Measurements from ENCODE around the gene PKD1. TPM values are rescaled to one million over a fixed set of nuclear protein-coding genes. Genes with fewer than 3 reads are reported as not detected.
"Not testable (repeated sequence)": the region's sequence is repeated elsewhere in the genome, so short reads cannot be mapped to it uniquely, and the experiment has no call there.

PKD1 gene
- total and polyA plus RNA-seq, 2 of the 13 experiments (the other 11 are each of a cell fraction or from before 2014, with no cell fraction given): 22.1 to 23.0 TPM

DNA sequence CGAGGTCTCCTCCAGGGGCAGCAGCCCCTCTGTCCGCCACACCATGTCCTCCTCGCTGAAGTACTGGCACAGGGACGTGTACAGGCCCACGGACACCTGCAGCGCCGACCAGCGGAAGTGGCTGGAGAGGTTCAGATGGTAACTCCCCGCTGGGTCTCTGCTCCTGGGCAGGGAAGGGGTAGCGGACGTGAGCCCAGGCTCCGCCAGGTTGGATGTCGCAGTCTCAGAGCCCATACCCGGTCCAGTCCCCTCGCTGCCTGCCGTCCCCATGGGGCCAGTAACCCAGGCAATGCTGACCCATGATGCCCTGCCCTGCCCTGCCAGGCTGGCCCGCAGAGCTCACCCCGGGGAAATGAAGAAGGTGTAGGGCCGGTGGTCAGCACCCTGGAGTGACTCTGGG, 33.2 kb downstream of the PKD1 start (continued):
- TF ChIP-seq ZMAT5 (CRISPR knock-in tag; IDR thresholded peaks at IDR 0.05; ENCODE audit: borderline replicate concordance, low read depth) (no peak), ZNF230 (CRISPR knock-in tag; IDR thresholded peaks at IDR 0.05) (no peak), IKZF1 (IDR thresholded peaks at IDR 0.05) (no peak), ZNF619 (CRISPR knock-in tag; IDR thresholded peaks at IDR 0.05) (no peak), ZNF30 (CRISPR knock-in tag; IDR thresholded peaks at IDR 0.05) (no peak), EHMT2 (IDR thresholded peaks at IDR 0.05; ENCODE audit: borderline replicate concordance, low read depth, low read length) (no peak)
- TF ChIP-seq, protein P1, sequence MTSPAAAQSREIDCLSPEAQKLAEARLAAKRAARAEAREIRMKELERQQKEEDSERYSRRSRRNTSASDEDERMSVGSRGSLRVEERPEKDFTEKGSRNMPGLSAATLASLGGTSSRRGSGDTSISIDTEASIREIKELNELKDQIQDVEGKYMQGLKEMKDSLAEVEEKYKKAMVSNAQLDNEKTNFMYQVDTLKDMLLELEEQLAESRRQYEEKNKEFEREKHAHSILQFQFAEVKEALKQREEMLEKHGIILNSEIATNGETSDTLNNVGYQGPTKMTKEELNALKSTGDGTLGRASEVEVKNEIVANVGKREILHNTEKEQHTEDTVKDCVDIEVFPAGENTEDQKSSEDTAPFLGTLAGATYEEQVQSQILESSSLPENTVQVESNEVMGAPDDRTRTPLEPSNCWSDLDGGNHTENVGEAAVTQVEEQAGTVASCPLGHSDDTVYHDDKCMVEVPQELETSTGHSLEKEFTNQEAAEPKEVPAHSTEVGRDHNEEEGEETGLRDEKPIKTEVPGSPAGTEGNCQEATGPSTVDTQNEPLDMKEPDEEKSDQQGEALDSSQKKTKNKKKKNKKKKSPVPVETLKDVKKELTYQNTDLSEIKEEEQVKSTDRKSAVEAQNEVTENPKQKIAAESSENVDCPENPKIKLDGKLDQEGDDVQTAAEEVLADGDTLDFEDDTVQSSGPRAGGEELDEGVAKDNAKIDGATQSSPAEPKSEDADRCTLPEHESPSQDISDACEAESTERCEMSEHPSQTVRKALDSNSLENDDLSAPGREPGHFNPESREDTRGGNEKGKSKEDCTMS (CRISPR knock-in tag; conservative IDR thresholded peaks at IDR 0.05): no peak
- TF ChIP-seq, protein P2, sequence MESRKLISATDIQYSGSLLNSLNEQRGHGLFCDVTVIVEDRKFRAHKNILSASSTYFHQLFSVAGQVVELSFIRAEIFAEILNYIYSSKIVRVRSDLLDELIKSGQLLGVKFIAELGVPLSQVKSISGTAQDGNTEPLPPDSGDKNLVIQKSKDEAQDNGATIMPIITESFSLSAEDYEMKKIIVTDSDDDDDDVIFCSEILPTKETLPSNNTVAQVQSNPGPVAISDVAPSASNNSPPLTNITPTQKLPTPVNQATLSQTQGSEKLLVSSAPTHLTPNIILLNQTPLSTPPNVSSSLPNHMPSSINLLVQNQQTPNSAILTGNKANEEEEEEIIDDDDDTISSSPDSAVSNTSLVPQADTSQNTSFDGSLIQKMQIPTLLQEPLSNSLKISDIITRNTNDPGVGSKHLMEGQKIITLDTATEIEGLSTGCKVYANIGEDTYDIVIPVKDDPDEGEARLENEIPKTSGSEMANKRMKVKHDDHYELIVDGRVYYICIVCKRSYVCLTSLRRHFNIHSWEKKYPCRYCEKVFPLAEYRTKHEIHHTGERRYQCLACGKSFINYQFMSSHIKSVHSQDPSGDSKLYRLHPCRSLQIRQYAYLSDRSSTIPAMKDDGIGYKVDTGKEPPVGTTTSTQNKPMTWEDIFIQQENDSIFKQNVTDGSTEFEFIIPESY (CRISPR knock-in tag; IDR thresholded peaks at IDR 0.05): no peak
- TF ChIP-seq, protein P3, sequence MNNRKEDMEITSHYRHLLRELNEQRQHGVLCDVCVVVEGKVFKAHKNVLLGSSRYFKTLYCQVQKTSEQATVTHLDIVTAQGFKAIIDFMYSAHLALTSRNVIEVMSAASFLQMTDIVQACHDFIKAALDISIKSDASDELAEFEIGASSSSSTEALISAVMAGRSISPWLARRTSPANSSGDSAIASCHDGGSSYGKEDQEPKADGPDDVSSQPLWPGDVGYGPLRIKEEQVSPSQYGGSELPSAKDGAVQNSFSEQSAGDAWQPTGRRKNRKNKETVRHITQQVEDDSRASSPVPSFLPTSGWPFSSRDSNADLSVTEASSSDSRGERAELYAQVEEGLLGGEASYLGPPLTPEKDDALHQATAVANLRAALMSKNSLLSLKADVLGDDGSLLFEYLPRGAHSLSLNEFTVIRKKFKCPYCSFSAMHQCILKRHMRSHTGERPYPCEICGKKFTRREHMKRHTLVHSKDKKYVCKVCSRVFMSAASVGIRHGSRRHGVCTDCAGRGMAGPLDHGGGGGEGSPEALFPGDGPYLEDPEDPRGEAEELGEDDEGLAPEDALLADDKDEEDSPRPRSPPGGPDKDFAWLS (CRISPR knock-in tag; IDR thresholded peaks at IDR 0.05; ENCODE audit: borderline replicate concordance): no peak

GRCh38 chr16:2101581-2101980, 34.1 kb downstream of the PKD1 start:
- ATAC-seq; H3K4me2 ChIP-seq (ENCODE audit: low read depth, low read length); H3K27me3 ChIP-seq (ENCODE audit: control insufficient read depth in 1 of 2, insufficient read depth in 2 of 2, low read length in 2 of 2); DNase-seq (ENCODE audit: low spot score); intact Hi-C loops (cut with micrococcal nuclease; ENCODE audit: unreplicated experiment); H3K4me3 ChIP-seq (replicated peaks in 1 of 3; ENCODE audit: insufficient read depth in 1 of 3, low read depth in 2 of 3, low read length in 3 of 3); in situ Hi-C loops (cut with HindIII; ENCODE audit: extremely low pct_ligation_motif_present, low pct_unique_long_range_greater_than_20kb); BruUV-seq (replicated peaks); H3K36me3 ChIP-seq (replicated peaks in 1 of 2; ENCODE audit: control insufficient read depth in 1 of 2, insufficient read depth in 2 of 2, low read length in 2 of 2); H3K27ac ChIP-seq (ENCODE audit: extremely low read length, insufficient read depth, low read length); FAIRE-seq; H2AFZ ChIP-seq (ENCODE audit: low read length); H3K79me2 ChIP-seq (ENCODE audit: insufficient read depth, low read length); POLR2A ChIA-PET; H3K9ac ChIP-seq (ENCODE audit: insufficient read depth, low read depth, low read length); CTCF ChIA-PET (ENCODE audit: low intra/inter-chr PET ratio, low total read pairs); H4K20me1 ChIP-seq (ENCODE audit: insufficient read depth, low read length); H3K9me3 ChIP-seq (ENCODE audit: low read length); H3K4me1 ChIP-seq (ENCODE audit: insufficient read depth, low read length): not testable (repeated sequence)
- WGBS (ENCODE audit: low lambda C conversion rate): 95% methylated on average over 8 of the region's 16 CpGs

GRCh38 chr16:2097689-2098088, 38.0 kb downstream of the PKD1 start:
- H3K27me3 ChIP-seq (ENCODE audit: control insufficient read depth in 1 of 2, insufficient read depth in 2 of 2, low read length in 2 of 2); FAIRE-seq; ATAC-seq; CTCF ChIA-PET (ENCODE audit: low intra/inter-chr PET ratio, low total read pairs); H3K4me2 ChIP-seq (ENCODE audit: low read depth, low read length); intact Hi-C loops (cut with micrococcal nuclease; ENCODE audit: unreplicated experiment); BruUV-seq (replicated peaks); H3K4me3 ChIP-seq (replicated peaks in 1 of 3; ENCODE audit: insufficient read depth in 1 of 3, low read depth in 2 of 3, low read length in 3 of 3); H4K20me1 ChIP-seq (ENCODE audit: insufficient read depth, low read length); in situ Hi-C loops (cut with HindIII; ENCODE audit: extremely low pct_ligation_motif_present, low pct_unique_long_range_greater_than_20kb); H3K27ac ChIP-seq (ENCODE audit: extremely low read length, insufficient read depth, low read length); H3K9ac ChIP-seq (ENCODE audit: insufficient read depth, low read depth, low read length); H3K9me3 ChIP-seq (ENCODE audit: low read length); POLR2A ChIA-PET; H3K79me2 ChIP-seq (ENCODE audit: insufficient read depth, low read length); DNase-seq (ENCODE audit: low spot score); H3K4me1 ChIP-seq (ENCODE audit: insufficient read depth, low read length); H2AFZ ChIP-seq (ENCODE audit: low read length): not testable (repeated sequence)
- peaks cover 4 to 20% of the 10 kb centered on the region in 2 experiments; a peak in 4 of 5 replicates for H3K36me3 ChIP-seq (replicated peaks in 1 of 2; ENCODE audit: control insufficient read depth in 1 of 2, insufficient read depth in 2 of 2, low read length in 2 of 2)
- WGBS (ENCODE audit: low lambda C conversion rate): no CpG with 5 or more reads among the region's 14 CpGs
